Forelimb muscle (tissue), 1 donor: ENCODE results near the gene PRCD. TPM values are rescaled to one million over a fixed set of nuclear protein-coding genes. Genes with fewer than 3 reads are reported as not detected.
A peak's percentile ranks its signal among the peaks of the same experiment; 100 is the strongest.
"Not testable (repeated sequence)": the region's sequence is repeated elsewhere in the genome, so short reads cannot be mapped to it uniquely, and the experiment has no call there.

ENCODE experiments used
- DNase-seq: peaks from one replicate; pipeline ENCODE4 v3.0.0-alpha.2; 2013; ENCODE audit warnings: low read depth
- polyA plus RNA-seq: library from polyadenylated mRNA; unstranded; fragments of 120-200 nt; gene quantifications from one replicate; pipeline ENCODE4 v1.2.1, GENCODE V29; 2013; ENCODE audit not compliant: insufficient read length

PRCD gene
- polyA plus RNA-seq, 1 donor, result 4.8 TPM

DNA sequence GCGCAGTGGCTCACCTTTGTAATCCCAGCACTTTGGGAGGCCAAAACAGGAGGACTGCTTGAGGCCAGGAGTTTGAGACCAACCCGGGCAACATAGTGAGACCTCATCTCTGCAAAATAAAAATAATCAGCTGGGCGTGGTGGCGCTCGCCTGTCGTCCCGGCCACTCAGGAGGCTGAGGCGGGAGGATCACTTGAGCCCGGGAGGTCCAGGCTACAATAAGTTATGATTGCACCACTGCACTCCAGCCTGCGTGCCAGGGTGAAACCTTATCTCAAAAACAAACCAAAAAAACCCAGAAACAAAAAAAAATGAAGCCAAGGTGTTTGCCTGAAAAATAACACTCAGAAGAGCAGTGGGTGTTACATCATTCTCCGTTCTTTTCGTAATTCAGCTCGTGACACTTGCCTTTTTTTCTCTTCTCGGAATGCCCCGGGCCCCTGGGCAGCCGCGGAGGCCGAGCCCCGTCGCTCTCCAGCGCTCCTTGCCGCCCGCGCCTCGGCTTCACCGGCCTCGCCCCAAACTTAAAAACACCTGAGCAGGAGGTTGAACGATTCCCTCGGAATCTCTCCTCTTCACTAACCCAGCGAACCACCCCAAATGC is 17.0 kb downstream of the PRCD start:
- DNase-seq, result no peak

DNA sequence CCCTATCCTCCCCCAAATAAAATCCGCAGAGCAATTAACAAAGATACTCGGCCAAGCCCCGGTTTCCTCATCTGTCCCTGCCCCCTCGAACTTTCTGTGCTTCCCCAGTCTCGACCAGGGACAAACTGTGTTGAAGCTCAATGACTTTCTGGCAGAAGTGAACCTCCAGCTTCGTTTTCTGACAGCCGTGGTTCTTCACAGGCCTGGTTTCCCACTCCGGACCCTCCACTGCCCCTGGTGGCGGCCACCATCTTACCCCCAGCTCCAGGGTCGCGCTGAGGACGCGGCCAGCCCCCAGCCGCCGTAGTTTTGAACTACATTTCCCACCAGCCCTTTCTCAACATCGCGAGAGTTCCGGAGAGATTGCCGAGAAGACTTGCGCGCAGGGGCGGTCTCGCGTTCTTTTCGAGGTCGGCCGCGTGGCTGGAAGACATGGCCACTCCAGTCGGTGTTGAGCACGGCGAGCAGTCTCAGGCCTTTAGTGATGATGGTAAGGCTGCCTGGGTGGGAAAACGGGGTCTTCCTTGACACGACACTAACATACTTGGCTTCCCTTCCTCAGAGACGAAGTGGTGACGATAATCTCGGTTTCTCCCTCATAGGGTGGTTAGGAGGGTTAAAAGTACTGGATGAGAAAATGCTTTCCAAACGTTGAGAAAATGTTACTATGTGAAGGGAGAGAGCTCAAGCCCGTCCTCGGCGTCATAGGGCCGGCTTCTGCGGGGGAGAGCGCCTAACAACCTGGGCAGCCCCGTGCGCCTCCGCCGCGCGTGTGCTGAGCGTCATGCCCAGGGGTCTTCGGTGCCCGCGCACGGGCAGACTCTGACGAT is 17.7 kb downstream of the PRCD start:
- peak; percentile 90 for DNase-seq

DNA sequence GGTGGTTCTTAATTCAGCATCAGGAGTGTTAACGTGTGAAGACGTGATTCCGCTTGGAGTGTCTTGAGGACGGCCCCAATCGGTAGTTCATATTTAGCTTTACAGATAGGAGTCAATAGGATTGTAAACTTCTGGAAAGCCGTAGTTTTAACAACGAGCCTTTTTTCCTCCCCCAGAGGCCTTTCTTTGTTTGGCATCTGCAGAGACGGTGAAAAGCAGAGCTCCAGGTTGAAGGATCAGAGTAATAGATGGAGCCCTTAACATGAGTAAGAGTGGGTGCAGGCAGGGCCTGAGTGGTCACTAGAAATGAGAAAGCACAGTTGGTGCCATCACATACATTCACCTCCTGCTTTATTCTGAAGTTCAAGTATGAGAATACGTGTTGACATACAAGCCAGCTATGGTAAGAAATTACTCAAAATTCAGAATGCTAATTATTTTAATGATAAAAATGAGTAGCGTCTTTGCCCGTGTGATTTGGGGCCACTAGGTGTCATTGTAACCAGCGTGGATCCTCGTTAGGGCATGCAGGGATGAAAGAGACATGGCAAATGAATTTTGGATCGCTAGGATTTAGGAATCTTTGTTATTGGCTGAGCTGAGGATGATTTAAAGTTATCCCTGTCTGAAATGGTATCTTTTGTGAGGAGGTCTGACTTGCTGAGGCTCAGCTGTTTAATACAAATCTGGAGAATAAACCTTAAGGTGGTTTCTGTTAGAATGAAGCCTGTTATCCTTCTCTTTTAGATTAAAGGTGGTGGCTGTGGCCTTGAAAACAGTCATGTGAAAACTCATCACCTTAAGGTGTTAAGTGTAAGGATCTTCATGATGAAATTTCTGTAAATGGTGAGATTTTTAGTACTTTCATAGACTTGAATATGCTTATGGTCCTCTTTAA is 18.6 kb downstream of the PRCD start:
- DNase-seq, result no peak

DNA sequence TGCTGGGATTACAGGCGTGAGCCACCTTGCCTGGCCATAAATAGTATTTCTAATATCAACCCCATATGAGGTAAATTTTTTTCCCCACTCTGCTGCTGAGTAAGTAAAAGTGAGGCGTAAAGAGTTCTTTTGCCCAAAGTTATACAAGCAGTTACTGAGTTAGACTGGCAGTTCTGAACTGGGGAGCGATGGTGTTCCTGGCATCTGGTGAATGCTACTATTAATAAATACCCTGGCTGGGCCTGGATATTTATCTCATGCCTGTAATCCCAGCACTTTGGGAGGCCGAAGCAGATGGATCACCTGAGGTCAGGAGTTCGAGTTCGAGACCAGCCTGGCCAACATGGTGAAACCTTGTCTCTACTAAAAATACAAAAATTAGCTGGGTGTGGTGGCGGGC is 19.6 kb downstream of the PRCD start:
- not testable (repeated sequence) for DNase-seq

DNA sequence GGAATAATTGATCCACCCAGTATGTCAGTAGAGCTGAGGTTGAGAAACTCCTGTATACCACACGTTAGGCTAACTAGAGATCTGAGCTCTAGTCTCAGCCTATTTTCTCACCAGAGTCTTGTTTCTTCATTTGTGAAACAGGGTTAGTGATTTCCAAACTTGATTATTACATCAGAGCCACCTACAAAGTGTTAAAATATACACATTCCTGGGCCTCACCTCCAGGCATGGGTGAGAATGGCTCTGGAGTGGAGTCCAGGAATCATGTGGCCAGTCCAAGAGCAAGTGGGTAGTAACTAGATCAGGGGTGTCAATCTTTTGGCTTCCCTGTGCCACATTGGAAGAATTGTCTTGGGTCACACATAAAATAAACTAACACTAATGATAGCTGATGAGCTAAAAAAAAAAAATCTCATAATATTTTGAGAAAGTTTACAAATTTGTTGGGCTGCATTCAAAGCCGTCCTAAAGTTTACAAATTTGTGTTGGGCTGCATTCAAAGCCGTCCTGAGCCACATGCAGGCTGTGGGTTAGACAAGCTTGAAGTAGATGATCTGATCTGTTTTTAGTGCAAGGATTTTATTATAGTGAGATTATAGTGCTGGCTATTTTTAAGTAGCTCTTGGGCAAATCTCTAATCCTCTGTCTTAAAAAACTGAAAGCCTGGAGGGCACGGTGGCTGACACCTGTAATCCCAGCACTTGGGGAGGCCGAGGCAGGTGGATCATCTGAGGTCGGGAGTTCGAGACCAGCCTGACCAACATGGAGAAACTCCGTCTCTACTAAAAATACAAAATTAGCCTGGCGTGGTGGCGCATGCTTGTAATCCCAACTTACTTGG is 20.4 kb downstream of the PRCD start:
- no peak for DNase-seq

DNA sequence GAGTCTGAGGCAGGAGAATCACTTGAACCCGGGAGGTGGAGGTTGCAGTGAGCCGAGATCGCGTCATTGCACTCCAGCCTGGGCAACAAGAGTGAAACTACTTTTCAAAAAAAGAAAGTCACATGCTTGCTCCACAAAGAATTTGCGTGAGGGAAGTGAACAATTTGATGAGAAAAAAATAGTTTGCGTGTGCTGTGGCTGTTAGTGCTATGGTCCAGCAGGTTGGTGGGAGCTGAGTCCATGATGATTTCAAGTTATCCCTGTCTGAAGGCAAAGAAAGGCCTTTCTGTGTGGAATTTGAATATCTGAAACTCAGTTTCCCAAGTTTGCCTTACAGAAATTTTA is 21.0 kb downstream of the PRCD start:
- no peak for DNase-seq

DNA sequence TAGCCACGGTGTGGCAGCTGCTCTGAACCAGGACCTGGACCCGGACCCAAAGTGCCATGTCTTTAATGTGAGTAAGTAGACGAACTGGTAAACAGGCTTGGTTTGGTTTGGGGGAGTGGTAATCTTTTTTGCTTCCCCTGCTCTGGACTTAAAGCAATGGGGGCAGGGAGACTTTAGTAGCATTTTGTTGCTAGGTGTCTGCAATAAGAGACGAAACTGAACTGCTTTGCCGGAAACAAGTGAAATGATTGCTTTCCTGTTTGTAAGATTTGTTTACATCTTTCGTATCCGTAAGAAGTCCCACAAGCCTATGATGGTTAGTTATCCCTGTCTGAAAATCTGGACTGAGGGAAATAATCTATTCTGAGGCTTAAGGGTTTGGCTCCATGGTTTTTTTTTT is 21.5 kb downstream of the PRCD start:
- no peak for DNase-seq

DNA sequence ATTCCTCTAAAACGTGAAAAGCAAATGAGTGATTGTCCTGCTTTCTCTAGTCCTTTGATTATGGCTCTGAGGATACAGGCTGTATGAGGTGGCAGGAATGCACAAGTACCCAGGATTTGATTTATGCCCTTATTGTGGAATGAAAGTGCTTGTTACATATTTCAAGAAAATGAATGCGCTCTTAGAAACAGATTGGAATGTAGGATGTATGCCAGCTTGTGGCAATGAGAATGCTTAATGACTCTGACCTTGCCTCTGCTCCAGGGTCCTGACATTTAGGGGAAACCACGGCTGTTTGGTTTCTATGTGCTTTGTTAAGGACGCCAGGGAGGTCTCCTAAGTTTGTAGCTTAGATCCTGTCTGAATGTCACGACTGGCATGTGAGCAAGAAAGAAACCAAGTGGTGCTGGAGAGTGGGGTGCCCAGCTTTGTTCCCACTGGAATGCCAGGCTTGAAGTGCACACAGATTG is 22.0 kb downstream of the PRCD start:
- DNase-seq, result no peak

DNA sequence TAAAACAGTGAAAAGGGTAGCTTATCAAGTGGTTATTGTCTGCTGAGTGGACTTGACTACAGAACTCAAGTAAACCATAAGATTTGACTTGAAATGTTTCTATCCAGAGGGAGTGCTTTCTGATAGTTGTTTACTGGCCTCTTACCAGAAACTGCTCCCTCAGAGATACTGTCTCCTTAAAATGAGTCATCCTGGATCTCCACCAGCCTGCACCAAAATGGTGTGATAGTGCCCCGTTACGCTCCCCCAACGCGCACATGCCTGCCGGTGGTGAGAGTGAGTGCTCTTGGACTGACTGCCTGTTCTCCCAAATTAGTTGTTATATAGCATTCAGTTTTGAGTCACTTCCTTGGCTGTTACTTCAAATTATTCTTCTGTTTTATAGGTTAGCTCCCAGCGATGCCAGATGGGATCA is 22.9 kb downstream of the PRCD start:
- no peak for DNase-seq

DNA sequence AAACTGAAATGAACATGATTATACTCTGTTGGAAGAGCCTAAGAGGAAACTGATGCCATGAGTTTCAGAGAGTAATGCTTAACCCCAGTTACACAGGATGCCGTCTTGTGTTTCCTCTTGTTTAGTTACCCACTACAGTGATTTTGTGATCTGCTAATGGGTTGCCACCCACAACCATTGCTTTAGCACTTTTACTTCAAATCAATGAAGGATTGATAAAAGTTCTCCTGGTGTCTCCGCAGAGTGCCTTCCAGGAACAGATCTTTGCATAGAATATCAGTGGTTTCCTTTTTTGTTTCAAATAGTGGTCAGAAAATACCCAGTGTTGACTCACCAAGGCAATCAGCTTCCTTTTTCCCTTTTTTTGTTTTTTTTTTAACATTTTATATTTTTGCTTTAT is 23.5 kb downstream of the PRCD start:
- not testable (repeated sequence) for DNase-seq

DNA sequence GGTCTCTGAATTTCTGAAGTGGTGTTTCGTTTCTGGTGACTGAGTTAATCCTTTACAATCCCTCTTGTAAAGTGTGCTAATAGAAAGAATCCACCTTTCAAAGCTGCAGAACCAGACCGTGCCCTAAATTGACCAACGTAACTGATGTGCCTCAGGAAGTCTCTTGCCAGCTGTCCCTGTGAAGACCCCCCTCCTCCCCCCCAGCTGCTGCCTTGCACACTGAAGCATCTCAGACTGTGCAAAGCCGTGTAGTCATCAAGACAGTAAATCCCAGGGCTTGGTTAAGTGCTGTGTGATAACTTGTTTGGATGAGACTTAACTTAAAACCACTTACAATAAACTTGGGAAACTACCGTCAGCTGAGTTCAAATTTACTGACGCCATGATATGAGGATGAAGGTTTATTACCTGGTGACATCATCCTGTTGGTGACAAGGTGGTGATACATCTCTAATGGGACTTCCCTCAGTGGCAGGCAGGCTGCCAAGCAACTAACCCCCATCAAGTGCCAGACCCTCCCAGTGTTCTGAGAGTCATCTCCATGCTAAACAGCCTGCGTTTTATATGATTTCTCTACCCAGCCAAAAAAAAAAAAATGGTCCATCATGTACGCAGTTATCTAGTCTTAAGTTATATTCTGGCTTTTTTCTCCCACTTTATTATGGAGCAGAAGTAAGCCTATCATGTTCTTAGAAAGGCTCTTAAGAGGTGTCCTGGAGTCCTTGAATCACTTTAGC is 25.3 kb downstream of the PRCD start:
- DNase-seq, result not testable (repeated sequence)

DNA sequence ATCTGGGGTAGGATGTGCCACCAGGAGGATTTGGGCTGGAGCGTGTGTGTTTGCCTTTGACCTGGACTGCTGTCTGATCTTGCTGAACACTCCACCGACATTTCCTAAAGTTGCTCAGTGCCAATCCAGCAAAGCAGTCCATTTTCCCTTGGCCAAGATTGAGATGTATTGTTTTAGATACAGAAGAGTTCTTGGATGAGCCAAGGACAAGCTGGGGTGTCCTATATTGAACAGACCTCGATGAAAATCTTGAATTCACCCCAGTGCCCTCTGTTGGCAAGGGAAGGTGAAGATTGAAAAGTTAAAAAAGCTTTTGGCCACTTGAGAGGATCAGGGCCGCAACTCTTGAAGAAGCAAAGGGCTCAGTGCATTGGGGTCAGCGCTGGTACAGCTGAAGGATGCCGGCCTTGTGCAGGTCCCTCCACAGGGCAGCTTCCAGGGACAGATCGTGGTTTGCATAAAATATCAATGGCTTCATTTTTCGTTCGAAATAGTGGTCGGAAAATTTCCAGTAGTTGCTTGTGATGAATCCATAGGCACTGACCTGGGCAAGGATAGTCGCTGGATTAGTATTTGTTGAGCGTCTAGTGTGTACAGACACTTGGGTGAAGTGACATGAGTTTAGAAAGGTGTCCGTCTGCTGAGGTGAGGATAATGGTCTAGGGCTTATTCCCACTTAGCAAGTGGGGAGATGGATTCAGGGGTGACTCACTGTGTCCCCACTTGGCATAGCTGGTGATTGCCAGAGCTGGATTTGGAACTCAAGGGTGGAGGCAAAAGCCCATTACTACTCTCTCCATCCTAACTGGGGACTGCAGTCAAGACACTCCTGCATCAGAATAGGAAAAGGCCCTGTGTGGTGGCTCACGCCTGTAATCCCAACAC is 26.1 kb downstream of the PRCD start:
- no peak for DNase-seq

DNA sequence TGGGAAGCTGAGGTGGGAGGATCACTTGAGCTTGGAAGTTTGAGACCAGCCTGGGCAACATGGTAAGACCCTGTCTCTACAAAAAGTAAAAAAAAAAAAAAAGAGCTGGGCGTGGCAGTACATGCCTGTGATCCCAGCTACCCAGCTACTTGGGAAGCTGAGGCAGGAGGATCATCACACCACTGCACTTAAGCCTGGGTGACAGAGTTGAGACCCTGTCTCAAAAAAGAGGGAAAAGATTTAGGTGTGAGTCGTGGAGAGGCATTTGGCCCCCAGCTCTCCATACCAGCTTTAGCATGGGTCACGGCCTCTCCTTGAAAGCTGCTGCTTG is 26.7 kb downstream of the PRCD start:
- no peak for DNase-seq

DNA sequence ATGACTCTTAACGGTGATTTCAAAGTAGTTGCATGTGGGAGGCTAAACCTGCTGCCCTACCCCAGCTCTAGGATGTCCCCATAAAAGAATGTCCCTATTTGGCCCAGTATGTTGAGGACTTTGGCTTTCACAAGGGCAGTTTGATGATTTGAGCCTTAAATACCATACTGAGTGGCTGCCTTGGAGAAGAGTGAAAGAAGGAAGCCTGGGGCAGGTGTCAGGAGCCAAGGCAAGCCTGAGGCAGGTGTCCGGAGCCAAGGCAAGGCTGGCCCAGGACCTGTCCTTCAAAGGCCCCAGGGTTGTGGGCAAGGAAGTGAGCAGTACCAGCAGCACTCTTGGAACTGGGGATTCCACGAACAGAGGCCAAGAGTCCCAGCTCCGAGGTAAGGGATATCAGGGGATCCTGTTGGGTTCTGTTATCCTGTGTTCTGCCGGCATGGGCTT is 27.2 kb downstream of the PRCD start:
- no peak for DNase-seq

DNA sequence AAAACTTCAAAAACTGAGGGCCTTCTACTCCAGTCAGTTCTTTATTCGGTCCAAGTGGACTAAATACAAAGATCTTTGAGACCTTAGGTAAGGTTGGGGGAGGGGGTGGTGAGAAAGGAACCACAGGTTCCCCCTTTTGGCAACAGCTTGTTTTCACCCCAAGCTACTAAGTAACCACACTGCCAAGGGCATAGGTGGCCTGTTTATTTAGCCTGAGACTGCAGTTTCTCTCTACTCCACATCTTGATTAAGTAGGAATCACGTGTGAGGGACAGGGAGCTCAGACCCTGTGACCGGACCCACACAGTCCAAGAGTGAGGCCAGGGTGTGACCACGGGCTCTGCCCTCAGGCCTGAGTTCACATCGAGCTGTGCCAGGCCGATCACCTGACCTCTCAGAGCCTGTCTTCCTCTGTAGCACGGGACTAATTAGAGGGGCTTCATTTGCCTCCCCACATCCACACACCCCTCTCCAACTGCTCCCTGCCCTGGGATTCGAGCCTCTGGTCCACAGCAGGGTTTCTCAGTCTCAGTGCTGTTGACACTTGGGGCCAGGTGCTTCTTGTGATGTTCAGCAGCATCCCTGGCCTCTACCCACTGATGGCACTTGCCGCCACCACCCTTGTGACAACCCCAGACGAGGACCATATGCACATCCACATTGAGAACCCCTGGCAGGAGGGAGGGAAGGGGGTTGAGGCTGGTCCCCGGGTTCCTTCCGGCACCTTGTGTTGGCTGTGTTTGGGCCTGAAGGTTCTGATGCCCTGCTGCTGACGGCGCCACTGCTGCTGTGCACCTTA is 28.0 kb downstream of the PRCD start:
- no peak for DNase-seq

DNA sequence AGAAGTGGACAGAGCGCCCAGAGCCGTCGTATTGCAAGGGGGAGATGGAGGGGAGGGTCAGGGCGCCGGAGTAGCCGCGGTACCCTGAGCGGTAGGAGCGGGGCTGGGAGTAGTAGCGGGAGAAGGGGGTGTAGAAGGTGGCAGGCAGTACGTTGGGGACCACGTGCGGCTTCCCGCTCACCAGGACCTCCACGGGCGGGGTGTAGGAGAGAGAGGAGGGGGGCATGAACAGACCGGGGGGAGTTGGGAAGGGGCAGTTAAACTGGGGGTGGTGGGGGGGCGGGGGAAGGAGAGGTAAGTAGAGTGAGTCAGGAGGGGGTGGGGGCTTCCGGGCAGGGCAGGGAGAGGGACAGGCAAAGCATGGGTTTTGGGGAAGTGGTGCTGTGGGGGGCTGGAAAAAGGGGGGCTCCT is 29.0 kb downstream of the PRCD start:
- no peak for DNase-seq

DNA sequence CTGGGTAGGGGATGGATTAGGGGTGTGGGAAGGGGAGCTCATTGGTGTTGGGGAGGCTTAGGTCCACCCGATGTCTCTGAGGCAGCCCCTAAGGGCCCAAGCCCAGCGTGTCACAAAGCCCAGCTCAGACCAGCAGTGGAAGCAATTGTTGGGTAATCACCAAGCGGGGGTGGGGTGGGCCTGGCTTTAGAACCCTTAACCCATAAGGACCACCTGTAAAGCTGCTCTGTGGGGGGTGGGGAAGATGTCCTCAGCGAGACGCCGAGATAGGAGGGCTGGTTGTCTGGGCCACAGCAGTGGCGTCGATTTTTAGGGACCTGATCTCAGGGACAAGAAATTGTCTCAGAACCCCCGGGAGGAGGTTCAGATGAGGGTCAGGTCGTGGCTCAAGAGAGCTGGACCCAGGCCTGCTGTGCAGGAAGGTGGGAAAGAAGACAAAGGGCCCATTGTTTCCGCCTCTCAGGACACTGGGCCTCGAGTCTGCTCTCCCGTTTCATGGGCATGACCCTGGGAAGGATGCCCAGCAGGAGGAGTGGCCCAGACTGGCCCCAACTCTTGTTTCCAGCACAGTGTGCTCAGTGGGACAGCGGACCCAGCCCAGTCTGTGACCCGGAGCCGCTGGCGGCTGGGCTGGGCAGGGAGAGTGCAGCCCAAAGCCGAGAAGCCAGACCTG is 29.9 kb downstream of the PRCD start:
- DNase-seq, result no peak

DNA sequence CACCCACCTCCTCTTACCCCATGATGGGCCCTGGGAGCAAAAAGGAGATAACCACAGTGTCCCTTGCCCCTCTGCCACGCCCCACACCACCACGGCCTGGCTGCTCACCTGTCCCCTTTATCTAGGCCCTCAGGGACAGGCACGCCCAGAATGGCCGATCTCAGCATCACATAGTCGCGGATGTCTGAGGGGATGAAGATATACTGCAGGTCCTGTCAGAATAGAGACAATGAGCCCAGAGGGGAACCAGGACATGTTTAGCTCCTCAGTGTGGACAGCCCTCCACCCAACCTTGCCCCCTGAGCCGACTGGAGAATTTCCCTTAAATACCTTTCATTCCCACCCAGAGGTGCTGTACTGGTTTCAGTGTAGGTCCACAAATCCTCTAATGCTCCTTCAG is 30.6 kb downstream of the PRCD start:
- DNase-seq, result no peak
